Activated CD8-positive, alpha-beta memory T cell treated with anti-CD3 and anti-CD28 coated beads for 48 hours (primary cell): ENCODE results near the gene COIL.

Source experiments
- DNase-seq, 3 experiments: peaks; one replicate each; pipeline ENCODE4 v3.0.0-alpha.2; 2020; ENCODE audit warnings: low read depth in 2 of 3, low spot score in 2 of 3

COIL gene

GRCh38 chr17:56910509-56911235 lies 50.2 kb downstream of the COIL start:
- no peak for DNase-seq

DNA sequence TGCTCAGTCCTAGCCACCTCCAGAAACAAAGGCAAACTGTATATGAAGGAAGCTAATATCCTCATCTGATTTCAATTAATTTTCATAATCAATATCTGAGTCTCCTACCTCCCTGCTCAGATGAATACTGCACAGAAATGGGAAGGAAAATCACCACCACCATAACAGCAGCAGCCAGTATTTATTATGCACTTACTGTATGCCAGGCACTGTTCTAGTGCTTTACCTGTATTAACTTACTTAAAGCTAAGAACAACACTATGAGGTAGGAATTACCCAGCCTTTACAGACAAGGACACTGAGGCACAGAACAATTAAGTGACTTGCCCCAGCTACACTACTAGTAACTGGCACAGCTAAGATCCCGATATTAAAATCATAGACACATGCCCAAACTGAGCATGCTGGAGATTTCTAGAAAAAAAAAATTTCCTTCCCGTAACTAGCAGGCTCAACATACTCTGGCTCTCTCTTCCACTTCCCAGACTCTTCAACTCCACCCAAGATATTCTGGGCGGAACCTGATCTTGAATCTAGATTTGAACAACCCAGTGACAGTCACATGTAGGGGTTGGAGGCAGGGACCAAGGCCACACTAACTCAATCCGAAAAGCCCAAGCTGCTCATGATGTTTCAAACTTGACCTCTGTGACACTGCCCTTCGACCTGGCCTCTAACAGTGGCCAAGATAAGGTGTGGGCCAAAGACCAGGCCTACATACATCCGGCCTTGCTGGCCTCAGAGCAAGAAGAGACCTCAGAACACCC lies 50.9 kb downstream of the COIL start:
- DNase-seq, result no peak

DNA sequence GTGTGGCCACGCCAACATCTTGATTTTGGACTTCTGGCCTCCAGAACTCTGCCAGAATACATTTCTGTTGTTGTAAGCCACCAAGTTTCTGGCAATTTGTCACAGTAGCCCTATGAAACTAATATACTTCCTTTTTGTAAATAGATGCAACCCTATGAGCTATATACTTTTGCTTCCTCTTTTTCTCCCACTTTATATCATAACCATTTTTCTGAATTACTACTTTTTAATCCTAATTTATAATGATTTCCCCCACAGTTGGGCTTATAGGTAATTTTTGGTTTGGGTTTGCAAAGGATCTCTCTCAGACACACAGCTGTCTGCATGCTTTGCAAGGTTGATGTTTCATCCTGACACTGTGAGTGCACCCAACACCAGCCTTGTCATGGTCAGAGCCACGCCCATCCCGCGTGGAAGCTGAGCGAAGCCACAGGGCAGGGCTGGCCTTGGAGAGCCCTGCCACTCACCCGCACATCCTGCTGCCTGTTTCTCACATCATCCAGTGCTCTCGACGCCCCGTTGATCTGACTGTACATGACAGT lies 52.8 kb downstream of the COIL start:
- DNase-seq, result no peak

DNA sequence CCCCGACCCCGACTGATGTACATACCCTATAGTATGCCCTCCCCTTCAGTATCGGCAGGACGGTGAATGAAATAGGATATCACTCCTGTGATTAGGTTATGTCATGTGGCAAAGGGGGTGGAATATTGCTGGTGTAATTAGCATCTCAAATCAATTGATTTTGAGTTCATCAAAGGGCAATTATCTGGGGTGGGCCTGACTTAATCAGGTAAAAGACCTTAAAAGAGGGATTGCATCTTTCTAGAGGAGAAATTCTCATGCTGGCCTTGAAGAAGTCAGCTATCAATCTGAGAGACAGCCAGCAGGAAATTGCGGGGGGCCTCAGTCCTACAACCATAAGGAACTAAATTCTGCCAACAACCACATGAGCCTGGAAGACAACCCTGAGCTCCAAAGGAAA lies 57.3 kb downstream of the COIL start:
- no peak for DNase-seq

GRCh38 chr17:56902348-56902747 lies 58.5 kb downstream of the COIL start:
- DNase-seq, result no peak

- DNase-seq, result no peak
These were observed 61.4 kb downstream of the COIL start for GRCh38 chr17:56899403-56899802.

DNA sequence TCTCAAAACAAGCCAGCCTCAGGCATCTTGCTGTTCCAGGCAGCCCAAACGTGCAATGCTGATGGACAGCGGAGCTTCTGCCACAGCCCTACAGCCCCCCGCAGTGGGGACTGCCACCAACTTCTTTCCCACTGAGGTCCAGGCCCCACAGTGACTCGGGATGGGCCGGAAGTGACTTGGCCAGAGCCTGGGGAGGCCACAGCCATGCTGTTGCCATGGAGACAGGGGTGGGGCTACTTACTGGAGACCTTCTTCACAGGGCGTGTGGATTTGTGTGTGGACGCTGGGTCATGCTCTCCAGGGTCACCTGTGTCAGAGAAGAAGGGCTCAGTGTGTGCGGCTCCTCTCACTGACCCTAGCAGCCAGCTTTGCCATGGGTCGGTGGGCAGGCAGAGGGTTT lies 62.0 kb downstream of the COIL start:
- no peak for DNase-seq

GRCh38 chr17:56897646-56898424 lies 63.0 kb downstream of the COIL start:
- DNase-seq, result no peak

DNA sequence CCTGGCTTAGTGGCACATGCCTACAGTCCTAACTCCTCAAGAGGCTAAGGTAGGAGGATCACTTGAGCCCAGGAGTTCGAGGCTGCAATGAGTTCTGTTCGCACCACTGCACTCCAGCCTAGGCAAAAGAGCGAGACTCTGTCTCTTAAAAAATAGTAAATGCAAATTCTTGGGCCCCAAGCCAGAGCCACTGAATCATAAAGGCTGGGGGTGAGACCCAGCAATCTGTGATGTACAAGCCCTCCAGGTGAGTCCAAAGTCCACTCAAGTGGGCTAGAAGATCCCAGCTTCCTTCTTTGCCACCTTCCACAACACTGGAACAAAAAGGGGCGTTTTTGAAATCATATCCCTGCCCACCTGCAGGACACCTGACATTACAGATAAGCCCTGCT lies 63.9 kb downstream of the COIL start:
- DNase-seq, result no peak

DNA sequence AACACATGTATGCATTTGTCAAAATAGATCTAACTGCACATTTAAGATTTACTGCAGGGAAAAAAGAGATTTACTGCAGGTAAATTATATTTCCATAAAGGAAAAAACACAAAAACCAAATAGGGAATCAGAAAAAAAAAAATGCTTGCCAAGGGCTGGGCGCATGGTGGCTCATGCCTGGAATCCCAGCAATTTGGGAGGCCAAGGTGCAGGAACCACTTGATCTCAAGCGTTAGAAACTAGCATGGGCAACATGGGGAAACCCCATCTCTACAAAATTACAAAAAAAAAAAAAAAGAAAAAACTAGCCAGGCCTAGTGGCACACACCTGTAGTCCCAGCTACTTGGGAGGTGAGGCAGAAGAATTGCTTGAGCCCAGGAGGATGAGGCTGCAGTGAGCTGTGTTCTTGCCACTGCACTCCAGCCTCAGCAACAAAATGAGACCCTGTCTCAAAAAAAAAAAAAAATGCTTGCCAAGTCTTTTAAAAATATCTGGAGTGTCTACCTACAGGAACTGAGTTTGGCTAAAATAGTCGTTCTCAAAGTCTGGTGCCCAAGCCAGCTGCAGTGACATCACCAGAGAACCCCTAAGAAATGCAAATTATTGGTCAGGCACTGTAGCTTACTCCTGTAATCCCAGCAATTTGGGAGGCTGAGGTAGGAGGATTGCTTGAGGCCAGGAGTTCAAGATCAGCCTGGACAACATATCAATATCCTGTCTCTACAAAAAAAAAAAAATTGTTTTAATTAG lies 64.5 kb downstream of the COIL start:
- no peak for DNase-seq

DNA sequence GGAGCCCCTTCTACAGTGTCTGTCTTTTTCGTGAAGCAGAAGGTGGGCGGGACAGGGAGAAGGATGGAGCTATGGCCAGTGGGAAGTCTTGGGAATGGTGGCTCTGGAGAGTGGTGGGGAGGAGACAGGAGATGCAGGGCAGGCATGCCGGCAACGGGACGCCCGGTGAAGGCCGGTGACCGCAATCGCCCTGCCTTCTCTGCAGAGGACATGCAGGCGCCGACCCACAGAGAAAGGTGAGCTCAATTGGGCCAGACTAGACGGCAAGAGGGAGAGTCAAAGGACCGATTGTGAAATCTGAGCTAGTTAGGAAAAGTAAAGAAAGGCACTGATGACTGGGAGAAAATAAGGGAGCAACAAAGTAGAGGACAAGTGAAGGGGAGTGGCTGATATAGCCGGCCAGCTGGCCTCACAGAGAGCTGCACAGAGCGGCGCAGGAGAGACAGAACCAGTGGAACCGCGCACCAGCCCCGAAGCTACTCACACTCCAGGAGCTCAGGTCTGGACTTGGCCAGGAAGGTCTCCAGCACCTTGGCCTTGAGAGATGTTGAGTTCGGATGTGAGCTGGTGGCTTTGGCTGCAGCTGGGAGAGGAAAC lies 65.9 kb downstream of the COIL start:
- DNase-seq, result no peak

- no peak for DNase-seq
These were observed 67.3 kb downstream of the COIL start for GRCh38 chr17:56893503-56893902.

- no peak for DNase-seq
These were observed 68.5 kb downstream of the COIL start for GRCh38 chr17:56892333-56892732.

DNA sequence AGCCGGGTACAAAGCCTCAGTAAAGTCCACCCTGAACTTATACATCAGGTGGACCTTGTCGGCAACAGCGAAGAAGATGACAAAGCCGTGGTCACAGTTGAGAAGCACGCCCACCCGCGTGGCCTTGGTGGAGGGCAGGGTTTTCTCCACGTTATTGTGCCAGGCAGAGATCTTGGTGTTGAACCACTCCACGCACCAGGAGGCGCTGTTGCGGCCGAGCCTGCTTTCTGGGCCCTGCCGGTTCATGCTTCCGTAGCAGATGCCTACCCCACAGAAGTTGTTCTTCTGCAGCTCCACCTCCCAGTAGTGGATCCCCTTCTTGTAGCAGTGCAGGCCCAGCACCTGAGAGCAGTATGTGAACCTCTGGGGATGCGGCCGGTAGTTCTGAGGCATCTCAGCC lies 69.1 kb downstream of the COIL start:
- DNase-seq, result no peak

GRCh38 chr17:56890906-56891674 lies 69.8 kb downstream of the COIL start:
- DNase-seq, result no peak

GRCh38 chr17:56890390-56890789 lies 70.5 kb downstream of the COIL start:
- no peak for DNase-seq
